Transverse colon (tissue), 4 donors: ENCODE data around the gene SDHD.

Experiments
- POLR2AphosphoS5 ChIP-seq, 3 donors: sonication (generic); formaldehyde crosslinking; IDR thresholded peaks; one replicate each; pipeline ENCODE4 v1.6.1; 2016; ENCODE audit warnings: antibody characterized with exemption in 3 of 3
- TF ChIP-seq, protein P1 (sequence below), 5 experiments: fragments of 200-600 bp in 3 of 5; fragments of 450-650 bp in 2 of 5; sonication (generic) in 3 of 5; IDR thresholded peaks; 1 replicate in 2 of 5; 2 replicates in 3 of 5; pipeline ENCODE4 v1.5.1; 2016 to 2017; ENCODE audit warnings: antibody characterized with exemption in 5 of 5, inconsistent platforms in 3 of 5, mild to moderate bottlenecking in 2 of 5, moderate library complexity in 1 of 5

DNA sequence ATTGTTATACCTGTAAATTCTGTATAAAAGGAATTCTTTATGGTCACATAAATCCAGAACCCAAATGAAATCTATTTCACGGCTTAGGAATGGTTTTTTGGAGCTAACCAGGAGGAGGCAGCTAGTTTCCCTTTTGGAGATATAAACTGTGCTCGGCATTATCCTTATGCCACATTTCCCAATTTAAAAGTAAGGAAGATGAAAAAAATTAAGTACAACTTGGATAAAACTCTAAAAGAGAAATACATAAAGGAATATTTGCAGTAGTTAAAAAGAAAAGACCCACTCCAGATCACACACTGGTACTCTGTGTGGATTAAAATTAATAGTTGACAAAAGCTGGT lies 43.7 kb upstream of the SDHD start:
- TF ChIP-seq, protein P1, sequence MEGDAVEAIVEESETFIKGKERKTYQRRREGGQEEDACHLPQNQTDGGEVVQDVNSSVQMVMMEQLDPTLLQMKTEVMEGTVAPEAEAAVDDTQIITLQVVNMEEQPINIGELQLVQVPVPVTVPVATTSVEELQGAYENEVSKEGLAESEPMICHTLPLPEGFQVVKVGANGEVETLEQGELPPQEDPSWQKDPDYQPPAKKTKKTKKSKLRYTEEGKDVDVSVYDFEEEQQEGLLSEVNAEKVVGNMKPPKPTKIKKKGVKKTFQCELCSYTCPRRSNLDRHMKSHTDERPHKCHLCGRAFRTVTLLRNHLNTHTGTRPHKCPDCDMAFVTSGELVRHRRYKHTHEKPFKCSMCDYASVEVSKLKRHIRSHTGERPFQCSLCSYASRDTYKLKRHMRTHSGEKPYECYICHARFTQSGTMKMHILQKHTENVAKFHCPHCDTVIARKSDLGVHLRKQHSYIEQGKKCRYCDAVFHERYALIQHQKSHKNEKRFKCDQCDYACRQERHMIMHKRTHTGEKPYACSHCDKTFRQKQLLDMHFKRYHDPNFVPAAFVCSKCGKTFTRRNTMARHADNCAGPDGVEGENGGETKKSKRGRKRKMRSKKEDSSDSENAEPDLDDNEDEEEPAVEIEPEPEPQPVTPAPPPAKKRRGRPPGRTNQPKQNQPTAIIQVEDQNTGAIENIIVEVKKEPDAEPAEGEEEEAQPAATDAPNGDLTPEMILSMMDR (IDR thresholded peaks at IDR 0.05), result no peak
- no peak for TF ChIP-seq POLR2AphosphoS5 (IDR thresholded peaks at IDR 0.05)
